ENCODE data around the gene MYMK.

MYMK gene

GRCh38 chr9:133490201-133490681 is 34.5 kb downstream of the MYMK start:
- in situ Hi-C loops (cut with HindIII; ENCODE audit: low sequenced_read_pairs): loop anchor here (5.0 to 10.0 kb wide), 3 partner anchors 73 to 215 kb away; partner anchors contain the start of genes ABO, REXO4, STKLD1 and SURF4

GRCh38 chr9:133489253-133490190 is 35.2 kb downstream of the MYMK start:
- in situ Hi-C loops (cut with HindIII; ENCODE audit: low sequenced_read_pairs): loop anchor here (5.0 to 10.0 kb wide), 3 partner anchors 72 to 215 kb away; partner anchors contain the start of genes ABO, REXO4, STKLD1 and SURF4

GRCh38 chr9:133488686-133489252 is 36.0 kb downstream of the MYMK start:
- in situ Hi-C loops (cut with HindIII; ENCODE audit: low sequenced_read_pairs): no loop called here

GRCh38 chr9:133487331-133487725 is 37.4 kb downstream of the MYMK start:
- in situ Hi-C loops (cut with HindIII; ENCODE audit: low sequenced_read_pairs): no loop called here

GRCh38 chr9:133485531-133486260 is 39.1 kb downstream of the MYMK start:
- in situ Hi-C loops (cut with HindIII; ENCODE audit: low sequenced_read_pairs): no loop called here

GRCh38 chr9:133484671-133485437 is 39.9 kb downstream of the MYMK start:
- in situ Hi-C loops (cut with HindIII; ENCODE audit: low sequenced_read_pairs): no loop called here

GRCh38 chr9:133483611-133484010 is 41.1 kb downstream of the MYMK start:
- in situ Hi-C loops (cut with HindIII; ENCODE audit: low sequenced_read_pairs): no loop called here

- in situ Hi-C loops (cut with HindIII; ENCODE audit: low sequenced_read_pairs): no loop called here
These were observed 45.7 kb downstream of the MYMK start, which contains the start of gene SLC2A6 for GRCh38 chr9:133478851-133479711. TSS of gene SLC2A6 (minus strand) at chr9:133479099. CDS start at chr9:133479059, 40 bp downstream.

- in situ Hi-C loops (cut with HindIII; ENCODE audit: low sequenced_read_pairs): no loop called here
These were observed 46.5 kb downstream of the MYMK start for GRCh38 chr9:133477992-133478850.

GRCh38 chr9:133477461-133477860 is 47.3 kb downstream of the MYMK start:
- in situ Hi-C loops (cut with HindIII; ENCODE audit: low sequenced_read_pairs): no loop called here

GRCh38 chr9:133476941-133477340 is 47.8 kb downstream of the MYMK start:
- in situ Hi-C loops (cut with HindIII; ENCODE audit: low sequenced_read_pairs): no loop called here

- in situ Hi-C loops (cut with HindIII; ENCODE audit: low sequenced_read_pairs): no loop called here
These were observed 48.5 kb downstream of the MYMK start for GRCh38 chr9:133476036-133476931.

GRCh38 chr9:133475292-133476012 is 49.3 kb downstream of the MYMK start:
- in situ Hi-C loops (cut with HindIII; ENCODE audit: low sequenced_read_pairs): no loop called here

- in situ Hi-C loops (cut with HindIII; ENCODE audit: low sequenced_read_pairs): no loop called here
These were observed 49.9 kb downstream of the MYMK start for GRCh38 chr9:133474853-133475252.

GRCh38 chr9:133474215-133474614 is 50.5 kb downstream of the MYMK start:
- in situ Hi-C loops (cut with HindIII; ENCODE audit: low sequenced_read_pairs): no loop called here

GRCh38 chr9:133473743-133474142 is 51.0 kb downstream of the MYMK start:
- in situ Hi-C loops (cut with HindIII; ENCODE audit: low sequenced_read_pairs): no loop called here

All from endothelial cell of hepatic sinusoid (primary cell).